Caco-2 (cell line): Measurements from ENCODE around the gene DBF4B. TPM values are rescaled to one million over a fixed set of nuclear protein-coding genes. Genes with fewer than 3 reads are reported as not detected.

ENCODE experiments used
- BruUV-seq: library from RNA; stranded (reverse); fragments of 400-500 nt; replicated peaks from 2 replicates; lab custom pipeline; 2021; lab: Mats Ljungman, UMichigan
- CTCF ChIA-PET: fragments of 300-600 bp; sonication (Branson Sonifier 250); formaldehyde crosslinking; loops from one replicate; lab custom pipeline; 2022; ENCODE audit warnings: antibody characterized with exemption; lab: Charles Lee
- POLR2A ChIA-PET: fragments of 300-600 bp; sonication (Branson Sonifier 250); formaldehyde crosslinking; loops from one replicate; lab custom pipeline; 2022; ENCODE audit warnings: antibody characterized with exemption; lab: Charles Lee
- DNase-seq, 2 experiments: peaks; one replicate each; pipeline versions ENCODE4 v3.0.0 to v3.0.0-alpha.2; 2020 to 2022
- H3K27me3 ChIP-seq: replicated peaks from 2 replicates; pipeline ENCODE4 v1.6.0; 2011; ENCODE audit warnings: low read length; ENCODE audit not compliant: control insufficient read depth, insufficient read depth
- H3K36me3 ChIP-seq: 2 replicates; pipeline ENCODE4 v1.5.1; 2011; ENCODE audit warnings: low read length; ENCODE audit not compliant: control insufficient read depth, insufficient read depth
- H3K4me1 ChIP-seq: fragments of 250-450 bp; sonication (Bioruptor Pico); 2 replicates; pipeline ENCODE4 v1.5.1; 2020; ENCODE audit warnings: mild to moderate bottlenecking
- H3K4me3 ChIP-seq: 2 replicates; pipeline ENCODE4 v1.5.1; 2011; ENCODE audit warnings: low read depth, mild to moderate bottlenecking, control low read depth, low read length
- H3K9me3 ChIP-seq: fragments of 250-450 bp; sonication (Bioruptor Pico); 2 replicates; pipeline ENCODE4 v1.5.1; 2020; ENCODE audit warnings: mild to moderate bottlenecking, moderate library complexity
- H3K27ac Mint-ChIP-seq: one replicate; pipeline ENCODE4 v1.8.0; 2022; ENCODE audit warnings: mixed read lengths; ENCODE audit not compliant: unreplicated experiment
- H3K27me3 Mint-ChIP-seq: one replicate; pipeline ENCODE4 v1.8.0; 2022; ENCODE audit warnings: mixed read lengths; ENCODE audit not compliant: insufficient read depth, unreplicated experiment
- H3K36me3 Mint-ChIP-seq: one replicate; pipeline ENCODE4 v1.8.0; 2022; ENCODE audit warnings: mild to moderate bottlenecking, mixed read lengths; ENCODE audit not compliant: insufficient read depth, unreplicated experiment
- H3K4me1 Mint-ChIP-seq: one replicate; pipeline ENCODE4 v1.8.0; 2022; ENCODE audit warnings: low read depth, mixed read lengths; ENCODE audit not compliant: unreplicated experiment
- H3K4me3 Mint-ChIP-seq: one replicate; pipeline ENCODE4 v1.8.0; 2022; ENCODE audit warnings: mild to moderate bottlenecking, moderate library complexity, mixed read lengths; ENCODE audit not compliant: unreplicated experiment
- H3K9me3 Mint-ChIP-seq: one replicate; pipeline ENCODE4 v1.8.0; 2022; ENCODE audit warnings: mixed read lengths; ENCODE audit not compliant: unreplicated experiment
- intact Hi-C: fragments of 100-400 bp; cut with micrococcal nuclease; formaldehyde crosslinking; loops from one replicate; pipeline ENCODE4 v1.10.0; 2022; ENCODE audit not compliant: unreplicated experiment
- total RNA-seq: library from RNA; stranded (reverse); gene quantifications from 2 replicates; pipeline ENCODE4 v1.2.3, GENCODE V29; 2022
- TF ChIP-seq, protein P1 (sequence below), 2 experiments: fragments of 200-600 bp in 1 of 2; IDR thresholded peaks; 1 replicate in 1 of 2; 2 replicates in 1 of 2; pipeline versions ENCODE4 v1.5.1 to v1.8.0; 2011 to 2022; ENCODE audit warnings: antibody characterized with exemption in 1 of 2, control low read depth in 1 of 2, inconsistent platforms in 1 of 2, low read depth in 1 of 2, low read length in 1 of 2, mild to moderate bottlenecking in 1 of 2, moderate library complexity in 1 of 2; ENCODE audit not compliant: insufficient read depth in 1 of 2, severe bottlenecking in 1 of 2, unreplicated experiment in 1 of 2

DBF4B gene
- total RNA-seq, 1 experiment from 2014 or later = 34.2 TPM

DNA sequence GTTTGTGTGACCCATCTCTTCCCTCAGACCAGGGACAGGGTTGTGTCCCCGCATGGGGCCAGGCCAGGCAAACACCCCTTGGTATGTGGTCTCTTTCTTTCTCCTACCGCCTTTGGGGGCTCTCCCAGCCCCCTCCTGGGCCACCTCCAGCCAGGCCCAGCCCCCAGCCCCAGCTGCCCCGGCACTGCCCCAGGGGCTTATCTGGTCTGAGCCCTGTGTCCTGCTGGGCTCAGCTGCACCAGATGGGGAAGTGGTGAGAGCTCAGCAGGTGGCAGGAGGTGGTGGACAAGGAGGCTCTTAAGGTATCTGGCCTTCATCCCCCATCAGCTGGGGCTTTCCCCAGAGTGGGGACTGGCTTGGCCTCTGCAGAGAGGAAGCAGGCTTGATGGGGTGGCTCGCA lies 59.0 kb downstream of the DBF4B start:
- H3K36me3 ChIP-seq = no peaks in the 10 kb centered on the region
- no TSS peak for BruUV-seq
- Mint-ChIP-seq H3K27me3 (no peaks in the 10 kb centered on the region), H3K4me3 (no peak overlapping the region), H3K36me3 (no peaks in the 10 kb centered on the region), H3K4me1 (no peaks in the 10 kb centered on the region), H3K27ac (no peak overlapping the region), H3K9me3 (no peaks in the 10 kb centered on the region)
- intact Hi-C loops = no loop called here
- POLR2A ChIA-PET = interaction anchor here (0.5 to 0.6 kb wide), 2 partner anchors 20 to 549 kb away, joined by 3 read pairs; no protein-coding TSS in a partner anchor
- CTCF ChIA-PET = interaction anchor here (0.7 kb wide), 1 partner anchor 361 kb away, joined by 3 read pairs; no protein-coding TSS in a partner anchor
- no peaks in the 10 kb centered on the region for H3K27me3 ChIP-seq
- TF ChIP-seq, protein P1, sequence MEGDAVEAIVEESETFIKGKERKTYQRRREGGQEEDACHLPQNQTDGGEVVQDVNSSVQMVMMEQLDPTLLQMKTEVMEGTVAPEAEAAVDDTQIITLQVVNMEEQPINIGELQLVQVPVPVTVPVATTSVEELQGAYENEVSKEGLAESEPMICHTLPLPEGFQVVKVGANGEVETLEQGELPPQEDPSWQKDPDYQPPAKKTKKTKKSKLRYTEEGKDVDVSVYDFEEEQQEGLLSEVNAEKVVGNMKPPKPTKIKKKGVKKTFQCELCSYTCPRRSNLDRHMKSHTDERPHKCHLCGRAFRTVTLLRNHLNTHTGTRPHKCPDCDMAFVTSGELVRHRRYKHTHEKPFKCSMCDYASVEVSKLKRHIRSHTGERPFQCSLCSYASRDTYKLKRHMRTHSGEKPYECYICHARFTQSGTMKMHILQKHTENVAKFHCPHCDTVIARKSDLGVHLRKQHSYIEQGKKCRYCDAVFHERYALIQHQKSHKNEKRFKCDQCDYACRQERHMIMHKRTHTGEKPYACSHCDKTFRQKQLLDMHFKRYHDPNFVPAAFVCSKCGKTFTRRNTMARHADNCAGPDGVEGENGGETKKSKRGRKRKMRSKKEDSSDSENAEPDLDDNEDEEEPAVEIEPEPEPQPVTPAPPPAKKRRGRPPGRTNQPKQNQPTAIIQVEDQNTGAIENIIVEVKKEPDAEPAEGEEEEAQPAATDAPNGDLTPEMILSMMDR (IDR thresholded peaks at IDR 0.05; ENCODE audit: insufficient read depth in 1 of 2, low read depth in 1 of 2, low read length in 1 of 2, severe bottlenecking in 1 of 2, unreplicated experiment in 1 of 2) = no peak
- no peaks in the 10 kb centered on the region for H3K4me1 ChIP-seq
- no peak overlapping the region for H3K4me3 ChIP-seq
- no peaks in the 10 kb centered on the region for H3K9me3 ChIP-seq
- DNase-seq = no peak

DNA sequence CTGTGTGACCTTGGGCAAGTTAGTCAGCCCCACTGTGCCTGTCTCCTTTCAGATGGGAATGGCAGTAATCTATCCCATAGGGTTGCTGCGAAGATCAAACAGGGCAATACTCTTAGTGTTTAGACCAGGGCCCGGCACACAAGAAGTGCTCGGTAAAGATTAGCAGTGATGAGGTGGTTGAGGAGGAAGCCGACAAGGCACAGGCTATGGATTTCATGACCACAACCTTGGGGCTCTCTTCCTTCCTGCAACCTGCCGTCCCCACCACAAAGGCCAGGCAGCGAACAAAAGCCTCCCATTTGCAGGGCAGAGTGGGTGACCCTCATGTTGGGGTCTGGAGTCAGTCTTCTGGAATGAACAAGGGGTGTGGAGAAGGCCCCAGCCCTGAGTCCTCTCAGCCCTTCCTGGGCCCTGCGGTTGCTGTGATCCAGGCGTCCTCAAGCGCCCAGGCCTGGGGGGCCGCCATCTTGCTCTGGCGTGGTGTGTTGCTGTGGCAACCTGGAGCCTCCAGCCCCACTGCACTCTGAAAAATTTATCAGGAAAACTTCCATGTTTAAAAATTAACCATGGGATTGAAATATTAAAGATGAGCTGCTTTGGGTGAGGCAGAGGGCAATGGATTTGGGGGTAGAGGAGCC lies 60.2 kb downstream of the DBF4B start:
- ChIA-PET CTCF (interaction anchor here (1.0 kb wide), 1 partner anchor 10 kb away, joined by 3 read pairs; no protein-coding TSS in a partner anchor), POLR2A (no interaction called here)
- no peak overlapping the region for H3K27ac Mint-ChIP-seq
- H3K27me3 Mint-ChIP-seq = no peaks in the 10 kb centered on the region
- Histone ChIP-seq H3K9me3 (no peaks in the 10 kb centered on the region), H3K4me3 (no peak overlapping the region), H3K36me3 (no peaks in the 10 kb centered on the region), H3K4me1 (no peaks in the 10 kb centered on the region), H3K27me3 (no peaks in the 10 kb centered on the region)
- TF ChIP-seq, protein P1 (IDR thresholded peaks at IDR 0.05; ENCODE audit: insufficient read depth in 1 of 2, low read depth in 1 of 2, low read length in 1 of 2, severe bottlenecking in 1 of 2, unreplicated experiment in 1 of 2) = no peak
- no TSS peak for BruUV-seq
- intact Hi-C loops = no loop called here
- no peaks in the 10 kb centered on the region for H3K4me1 Mint-ChIP-seq
- H3K9me3 Mint-ChIP-seq = no peaks in the 10 kb centered on the region
- H3K36me3 Mint-ChIP-seq = no peaks in the 10 kb centered on the region
- DNase-seq = no peak
- H3K4me3 Mint-ChIP-seq = no peak overlapping the region

DNA sequence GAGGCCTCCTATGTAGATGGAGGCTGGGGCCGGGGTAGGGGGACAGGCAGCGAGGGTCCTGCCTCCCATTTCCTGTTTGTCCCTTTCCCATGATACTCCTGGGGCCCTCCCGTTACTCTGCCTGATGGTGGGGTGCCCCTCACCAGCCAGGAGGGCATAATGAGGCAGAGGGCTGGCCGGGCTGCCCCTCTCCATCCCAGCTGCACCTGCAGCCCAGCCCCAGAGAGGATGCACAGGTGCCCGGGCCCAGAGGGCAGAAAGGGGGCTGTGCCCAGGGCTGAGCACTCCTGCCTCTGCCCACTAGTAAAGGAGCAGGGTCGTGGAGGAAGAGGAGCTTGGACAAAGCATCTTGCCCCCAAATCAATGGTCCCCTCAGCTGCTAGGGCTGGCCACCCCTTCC lies 60.8 kb downstream of the DBF4B start:
- no peaks in the 10 kb centered on the region for H3K9me3 ChIP-seq
- no peaks in the 10 kb centered on the region for H3K4me1 ChIP-seq
- DNase-seq = no peak
- Mint-ChIP-seq H3K27me3 (no peaks in the 10 kb centered on the region), H3K4me1 (no peaks in the 10 kb centered on the region), H3K9me3 (no peaks in the 10 kb centered on the region), H3K36me3 (no peaks in the 10 kb centered on the region), H3K4me3 (no peak overlapping the region), H3K27ac (no peak overlapping the region)
- H3K36me3 ChIP-seq = no peaks in the 10 kb centered on the region
- ChIA-PET CTCF (interaction anchor here (0.6 to 1.0 kb wide), 2 partner anchors 10 to 60 kb away, joined by 3 read pairs; no protein-coding TSS in a partner anchor), POLR2A (no interaction called here)
- no peaks in the 10 kb centered on the region for H3K27me3 ChIP-seq
- TF ChIP-seq, protein P1 (IDR thresholded peaks at IDR 0.05; ENCODE audit: insufficient read depth in 1 of 2, low read depth in 1 of 2, low read length in 1 of 2, severe bottlenecking in 1 of 2, unreplicated experiment in 1 of 2) = no peak
- intact Hi-C loops = no loop called here
- no TSS peak for BruUV-seq
- H3K4me3 ChIP-seq = no peak overlapping the region
